GM12875 (cell line): ENCODE measurements around the gene PARP1.

Experiments
- H3K4me3 ChIP-seq: one replicate; pipeline ENCODE4 v1.5.1; 2011; ENCODE audit warnings: low read depth, low read length, control low read depth
- CTCF ChIP-seq: IDR thresholded peaks from 2 replicates; pipeline ENCODE4 v1.5.1; 2011; ENCODE audit warnings: low read depth, mild to moderate bottlenecking, control low read depth, inconsistent platforms, low read length, moderate library complexity, borderline replicate concordance; ENCODE audit not compliant: insufficient read depth

The PARP1 gene

GRCh38 chr1:226390681-226391080 is 17.2 kb downstream of the PARP1 start:
- H3K4me3 ChIP-seq, result no peak overlapping the region
- no peak for TF ChIP-seq CTCF

GRCh38 chr1:226388131-226388530 is 19.8 kb downstream of the PARP1 start:
- TF ChIP-seq CTCF, result no peak
- H3K4me3 ChIP-seq, result no peak overlapping the region

GRCh38 chr1:226384717-226385116 is 23.2 kb downstream of the PARP1 start:
- TF ChIP-seq CTCF, result no peak

GRCh38 chr1:226384040-226384439 is 23.9 kb downstream of the PARP1 start:
- no peak for TF ChIP-seq CTCF

More at GRCh38 chr1:226384717-226385116, 23.2 kb downstream of the PARP1 start:
- no peak overlapping the region for H3K4me3 ChIP-seq

GRCh38 chr1:226382030-226382429 is 25.9 kb downstream of the PARP1 start:
- H3K4me3 ChIP-seq, result no peak overlapping the region
- TF ChIP-seq CTCF, result no peak

More at GRCh38 chr1:226384040-226384439, 23.9 kb downstream of the PARP1 start:
- H3K4me3 ChIP-seq, result no peak overlapping the region

- H3K4me3 ChIP-seq, result no peak overlapping the region
- no peak for TF ChIP-seq CTCF
These were observed 26.5 kb downstream of the PARP1 start for GRCh38 chr1:226381226-226381998.

GRCh38 chr1:226378071-226378470 is 29.8 kb downstream of the PARP1 start:
- H3K4me3 ChIP-seq, result no peak overlapping the region
- no peak for TF ChIP-seq CTCF
